ENCODE data around the gene CLEC1B.
"Not testable (repeated sequence)": the region's sequence is repeated elsewhere in the genome, so short reads cannot be mapped to it uniquely, and the experiment has no call there.

GRCh38 chr12:9952954-9953729, 45.8 kb downstream of the CLEC1B start:
- TF ChIP-seq, protein P1, sequence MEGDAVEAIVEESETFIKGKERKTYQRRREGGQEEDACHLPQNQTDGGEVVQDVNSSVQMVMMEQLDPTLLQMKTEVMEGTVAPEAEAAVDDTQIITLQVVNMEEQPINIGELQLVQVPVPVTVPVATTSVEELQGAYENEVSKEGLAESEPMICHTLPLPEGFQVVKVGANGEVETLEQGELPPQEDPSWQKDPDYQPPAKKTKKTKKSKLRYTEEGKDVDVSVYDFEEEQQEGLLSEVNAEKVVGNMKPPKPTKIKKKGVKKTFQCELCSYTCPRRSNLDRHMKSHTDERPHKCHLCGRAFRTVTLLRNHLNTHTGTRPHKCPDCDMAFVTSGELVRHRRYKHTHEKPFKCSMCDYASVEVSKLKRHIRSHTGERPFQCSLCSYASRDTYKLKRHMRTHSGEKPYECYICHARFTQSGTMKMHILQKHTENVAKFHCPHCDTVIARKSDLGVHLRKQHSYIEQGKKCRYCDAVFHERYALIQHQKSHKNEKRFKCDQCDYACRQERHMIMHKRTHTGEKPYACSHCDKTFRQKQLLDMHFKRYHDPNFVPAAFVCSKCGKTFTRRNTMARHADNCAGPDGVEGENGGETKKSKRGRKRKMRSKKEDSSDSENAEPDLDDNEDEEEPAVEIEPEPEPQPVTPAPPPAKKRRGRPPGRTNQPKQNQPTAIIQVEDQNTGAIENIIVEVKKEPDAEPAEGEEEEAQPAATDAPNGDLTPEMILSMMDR (IDR thresholded peaks at IDR 0.05) = not testable (repeated sequence)
- not testable (repeated sequence) for TF ChIP-seq POLR2A (IDR thresholded peaks at IDR 0.05)
